GM12874 (cell line): ENCODE data around the gene C16orf92.

ENCODE experiments used
- CTCF ChIP-seq: IDR thresholded peaks from 2 replicates; pipeline ENCODE4 v1.5.1; 2011; ENCODE audit warnings: low read depth, mild to moderate bottlenecking, control low read depth, low read length, moderate library complexity; ENCODE audit not compliant: insufficient read depth

The C16orf92 gene

GRCh38 chr16:30065102-30065942, 42.3 kb downstream of the C16orf92 start, which contains the start of gene ALDOA:
TSS of gene ALDOA (plus strand) at chr16:30065760. CDS start at chr16:30066898, 1,138 bp downstream.
- TF ChIP-seq CTCF = no peak

- TF ChIP-seq CTCF = no peak
These were observed 43.2 kb downstream of the C16orf92 start for GRCh38 chr16:30065943-30066760.

GRCh38 chr16:30066761-30067583, 44.0 kb downstream of the C16orf92 start:
- TF ChIP-seq CTCF = no peak

- TF ChIP-seq CTCF = no peak
These were observed 44.6 kb downstream of the C16orf92 start for GRCh38 chr16:30067584-30067916.

GRCh38 chr16:30068333-30068732, 45.3 kb downstream of the C16orf92 start:
- no peak for TF ChIP-seq CTCF

- peak; percentile 54 for TF ChIP-seq CTCF
These were observed 46.0 kb downstream of the C16orf92 start for GRCh38 chr16:30068750-30069610.
